GM19328 (cell line): ENCODE results near the gene MSH6.

Experiments
- ATAC-seq: cut with Tn5 transposase; IDR thresholded peaks from one replicate; pipeline ENCODE4 v1.9.1; 2021; ENCODE audit warnings: mild to moderate bottlenecking, moderate library complexity; ENCODE audit not compliant: unreplicated experiment

The MSH6 gene

GRCh38 chr2:47778698-47779425, 4.1 kb upstream of the MSH6 start:
- ATAC-seq, result no peak

GRCh38 chr2:47779426-47779790, 3.5 kb upstream of the MSH6 start:
- ATAC-seq, result no peak

GRCh38 chr2:47782381-47782670, 619 bp upstream of the MSH6 start:
- peak; percentile 8 for ATAC-seq

- ATAC-seq, result peak; percentile 15
These were observed 774 bp downstream of the MSH6 start for GRCh38 chr2:47783486-47784351.

GRCh38 chr2:47784352-47784851, 1.5 kb downstream of the MSH6 start:
- no peak for ATAC-seq

GRCh38 chr2:47785986-47786385, 3.0 kb downstream of the MSH6 start:
- ATAC-seq, result no peak

- ATAC-seq, result no peak
These were observed 13.2 kb downstream of the MSH6 start for GRCh38 chr2:47796090-47796697.

- no peak for ATAC-seq
These were observed 15.7 kb downstream of the MSH6 start for GRCh38 chr2:47798631-47799030.

- no peak for ATAC-seq
These were observed 16.2 kb downstream of the MSH6 start for GRCh38 chr2:47799031-47799609.

- ATAC-seq, result no peak
These were observed 18.2 kb downstream of the MSH6 start for GRCh38 chr2:47801118-47801517.

- no peak for ATAC-seq
These were observed 20.4 kb downstream of the MSH6 start for GRCh38 chr2:47803363-47803762.

- no peak for ATAC-seq
These were observed 20.8 kb downstream of the MSH6 start for GRCh38 chr2:47803770-47804169.

GRCh38 chr2:47805850-47806249, 22.9 kb downstream of the MSH6 start:
- ATAC-seq, result no peak

- no peak for ATAC-seq
These were observed 25.7 kb downstream of the MSH6 start for GRCh38 chr2:47808614-47809013.

- no peak for ATAC-seq
These were observed 27.0 kb downstream of the MSH6 start for GRCh38 chr2:47809903-47810302.

- no peak for ATAC-seq
These were observed 27.9 kb downstream of the MSH6 start for GRCh38 chr2:47810850-47811249.

- ATAC-seq, result no peak
These were observed 28.7 kb downstream of the MSH6 start for GRCh38 chr2:47811668-47812067.

GRCh38 chr2:47815764-47816163, 32.8 kb downstream of the MSH6 start:
- peak; percentile 60 for ATAC-seq

GRCh38 chr2:47818777-47819176, 35.8 kb downstream of the MSH6 start:
- no peak for ATAC-seq

GRCh38 chr2:47819834-47820233, 36.9 kb downstream of the MSH6 start:
- ATAC-seq, result no peak

- ATAC-seq, result no peak
These were observed 39.6 kb downstream of the MSH6 start for GRCh38 chr2:47822518-47822917.
